HG03039 (cell line): ENCODE measurements around the gene FBXW5.

ENCODE experiments used
- ATAC-seq: cut with Tn5 transposase; IDR thresholded peaks from one replicate; pipeline ENCODE4 v1.9.1; 2021; ENCODE audit warnings: mild to moderate bottlenecking, moderate library complexity; ENCODE audit not compliant: unreplicated experiment

The FBXW5 gene

GRCh38 chr9:136913701-136914438, 30.7 kb downstream of the FBXW5 start:
- ATAC-seq = no peak

GRCh38 chr9:136910901-136911245, 33.7 kb downstream of the FBXW5 start:
- no peak for ATAC-seq

- ATAC-seq = no peak
Measured at GRCh38 chr9:136910197-136910900, 34.2 kb downstream of the FBXW5 start.

GRCh38 chr9:136907011-136907914, 37.3 kb downstream of the FBXW5 start:
- ATAC-seq = no peak

- no peak for ATAC-seq
Measured at GRCh38 chr9:136906266-136906665, 38.3 kb downstream of the FBXW5 start.

GRCh38 chr9:136903041-136903554, 41.4 kb downstream of the FBXW5 start:
- no peak for ATAC-seq

GRCh38 chr9:136902259-136902821, 42.2 kb downstream of the FBXW5 start:
- peak; percentile 39 for ATAC-seq

GRCh38 chr9:136901516-136902258, 42.9 kb downstream of the FBXW5 start:
- ATAC-seq = peak; percentile 39

- no peak for ATAC-seq
Measured at GRCh38 chr9:136900988-136901515, 43.5 kb downstream of the FBXW5 start.

GRCh38 chr9:136900556-136900955, 44.0 kb downstream of the FBXW5 start:
- no peak for ATAC-seq

GRCh38 chr9:136899196-136899595, 45.3 kb downstream of the FBXW5 start:
- ATAC-seq = no peak

- ATAC-seq = no peak
Measured at GRCh38 chr9:136898483-136899100, 45.9 kb downstream of the FBXW5 start.

GRCh38 chr9:136896027-136896426, 48.5 kb downstream of the FBXW5 start:
- ATAC-seq = no peak

GRCh38 chr9:136890661-136891060, 53.9 kb downstream of the FBXW5 start:
- ATAC-seq = no peak
